Ovary (tissue), 9 donors: Measurements from ENCODE around the gene TNIK. TPM values are rescaled to one million over a fixed set of nuclear protein-coding genes. Genes with fewer than 3 reads are reported as not detected.

ENCODE experiments used
- DNase-seq, 5 donors: peaks; one replicate each; pipeline ENCODE4 v3.0.0-alpha.2; 2019 to 2020
- H3K27ac ChIP-seq, 2 donors: fragments of 200-600 bp; one replicate each; pipeline versions ENCODE4 v1.5.1 to v1.8.0; 2019 to 2022
- H3K27me3 ChIP-seq: fragments of 200-600 bp; one replicate; pipeline ENCODE4 v1.8.0; 2022
- H3K36me3 ChIP-seq: fragments of 200-600 bp; sonication (generic); one replicate; pipeline ENCODE4 v1.5.1; 2019
- H3K4me1 ChIP-seq: one replicate; pipeline ENCODE4 v1.8.1; 2013; ENCODE audit warnings: mild to moderate bottlenecking, moderate library complexity; ENCODE audit not compliant: insufficient read depth
- H3K4me3 ChIP-seq: fragments of 200-600 bp; sonication (generic); one replicate; pipeline ENCODE4 v1.5.1; 2017
- H3K9me3 ChIP-seq, 2 donors: fragments of 200-600 bp in 1 of 2; sonication (generic) in 1 of 2; one replicate each; pipeline versions ENCODE4 v1.5.1 to v1.8.1; 2013 to 2019; ENCODE audit warnings: mild to moderate bottlenecking in 1 of 2, moderate library complexity in 1 of 2
- EP300 ChIP-seq: sonication (generic); formaldehyde crosslinking; IDR thresholded peaks from one replicate; pipeline ENCODE4 v1.6.1; 2017; ENCODE audit warnings: antibody characterized with exemption
- POLR2A ChIP-seq: fragments of 450-650 bp; IDR thresholded peaks from one replicate; pipeline ENCODE4 v1.6.1; 2017; ENCODE audit warnings: antibody characterized with exemption, mild to moderate bottlenecking, moderate library complexity
- WGBS, 3 donors: extraction: QIAGEN DNeasy Blood & Tissue Kit in 1 of 3; methylation state at CpG; one replicate each; pipeline versions ENCODE4 v1.1.5 to v1.1.7; 2013 to 2017; 5-methylcytosine and 5-hydroxymethylcytosine counted together
- intact Hi-C, 4 donors: fragments of 100-400 bp; cut with DNase I; formaldehyde crosslinking; loops; one replicate each; pipeline versions ENCODE4 v1.11.0 to v1.15.1; 2022 to 2023
- polyA plus RNA-seq, 2 donors: library from polyadenylated mRNA; stranded (reverse); fragments of 200-250 nt in 1 of 2; fragments of 350-450 nt in 1 of 2; fragmentation: Illumina TruSeq in 1 of 2; extraction: RNeasy Lipid Tissue Mini Kit (QIAGEN cat#74804) in 1 of 2; gene quantifications; one replicate each; pipeline ENCODE4 v1.2.3, GENCODE V29; 2013 to 2014
- total RNA-seq, 7 donors: library from RNA; depleted of rRNA in 2 of 7; stranded (reverse); fragments of >200 nt in 2 of 7; fragmentation: NEBNext Ultra II Directional in 3 of 7; extraction: Animal tissue kit (Norgen Biotek cat#: 25700) in 3 of 7; gene quantifications; one replicate each; pipeline versions ENCODE4 v1.1.0 to v1.2.4, GENCODE V29; 2016 to 2023
- TF ChIP-seq, protein P1 (sequence below), 3 donors: fragments of 450-650 bp in 2 of 3; fragments of 200-600 bp in 1 of 3; IDR thresholded peaks; one replicate each; pipeline versions ENCODE4 v1.5.1 to v1.8.0; 2016 to 2022; ENCODE audit warnings: antibody characterized with exemption in 3 of 3, mild to moderate bottlenecking in 1 of 3
- donor health status: DM: no; HTN: no; CAD: no; lungs with moderate emphysema.
- donor health status: DM: no; HTN: no; CAD: no.
- donor health status: Bipolar disorder and iron deficiency.
- donor health status: DM: yes; HTN: yes; CAD: no.
- donor health status: DM: no; HTN: no; CAD: no.
- donor health status: DM: yes; HTN: yes; CAD: no.

The TNIK gene
- total and polyA plus RNA-seq, 9 donors: 1.1 to 9.5 (median 4.5) TPM

DNA sequence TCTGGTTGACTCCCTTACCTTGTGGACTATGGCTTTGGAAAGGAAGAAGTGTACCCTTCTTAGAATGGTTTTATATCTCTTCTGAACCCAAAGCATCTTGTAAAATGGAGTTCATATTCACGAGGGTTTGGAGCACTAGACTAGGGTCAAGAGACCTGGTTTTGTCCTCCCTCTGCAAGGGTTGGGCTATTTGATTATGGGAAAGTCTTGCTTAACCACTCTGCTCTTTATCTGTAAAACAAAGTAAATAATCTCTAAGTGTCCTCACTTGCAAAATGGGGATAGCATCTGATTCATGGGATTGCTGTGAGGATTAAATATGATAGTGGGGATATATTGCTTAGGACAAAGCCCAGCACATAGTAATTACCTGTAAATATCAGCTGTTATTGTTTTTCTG, 415.8 kb downstream of the TNIK start:
- H3K4me3 ChIP-seq: no peak overlapping the region
- H3K27ac ChIP-seq: no peak overlapping the region
- 37 to 73% (median 39%) methylated on average over 1 of the region's 1 CpG for WGBS, 3 donors
- DNase-seq: no peak
- intact Hi-C loops: no loop called here
- H3K4me1 ChIP-seq: no peaks in the 10 kb centered on the region
- TF ChIP-seq, protein P1, sequence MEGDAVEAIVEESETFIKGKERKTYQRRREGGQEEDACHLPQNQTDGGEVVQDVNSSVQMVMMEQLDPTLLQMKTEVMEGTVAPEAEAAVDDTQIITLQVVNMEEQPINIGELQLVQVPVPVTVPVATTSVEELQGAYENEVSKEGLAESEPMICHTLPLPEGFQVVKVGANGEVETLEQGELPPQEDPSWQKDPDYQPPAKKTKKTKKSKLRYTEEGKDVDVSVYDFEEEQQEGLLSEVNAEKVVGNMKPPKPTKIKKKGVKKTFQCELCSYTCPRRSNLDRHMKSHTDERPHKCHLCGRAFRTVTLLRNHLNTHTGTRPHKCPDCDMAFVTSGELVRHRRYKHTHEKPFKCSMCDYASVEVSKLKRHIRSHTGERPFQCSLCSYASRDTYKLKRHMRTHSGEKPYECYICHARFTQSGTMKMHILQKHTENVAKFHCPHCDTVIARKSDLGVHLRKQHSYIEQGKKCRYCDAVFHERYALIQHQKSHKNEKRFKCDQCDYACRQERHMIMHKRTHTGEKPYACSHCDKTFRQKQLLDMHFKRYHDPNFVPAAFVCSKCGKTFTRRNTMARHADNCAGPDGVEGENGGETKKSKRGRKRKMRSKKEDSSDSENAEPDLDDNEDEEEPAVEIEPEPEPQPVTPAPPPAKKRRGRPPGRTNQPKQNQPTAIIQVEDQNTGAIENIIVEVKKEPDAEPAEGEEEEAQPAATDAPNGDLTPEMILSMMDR (IDR thresholded peaks at IDR 0.05): no peak
- no peak for TF ChIP-seq EP300
- TF ChIP-seq POLR2A: no peak
- no peaks in the 10 kb centered on the region for H3K36me3 ChIP-seq
- H3K9me3 ChIP-seq: no peaks in the 10 kb centered on the region
- no peaks in the 10 kb centered on the region for H3K27me3 ChIP-seq

DNA sequence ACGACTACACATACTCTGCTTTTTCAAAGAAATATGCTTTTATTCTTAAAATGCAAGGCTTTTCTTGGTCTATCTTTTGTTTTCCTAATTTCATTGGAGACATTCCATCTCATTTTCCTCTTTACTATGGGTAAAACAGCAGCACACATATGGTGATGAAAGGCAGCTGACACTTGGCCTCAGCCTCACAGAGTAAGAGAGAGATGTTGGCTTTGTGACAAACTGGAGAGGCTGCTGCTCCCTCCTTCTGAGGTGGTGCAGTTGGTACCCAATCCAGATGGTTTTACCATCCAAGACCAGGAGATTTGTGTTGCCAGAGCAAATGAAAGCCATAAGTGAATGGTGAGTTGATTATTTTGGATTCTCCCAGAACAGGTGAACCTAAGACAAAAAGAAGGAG, 420.5 kb downstream of the TNIK start:
- no peak for DNase-seq
- no peak overlapping the region for H3K4me3 ChIP-seq
- H3K27ac ChIP-seq: no peak overlapping the region
- intact Hi-C loops: no loop called here
- WGBS, 3 donors: 15 to 40% (median 30%) methylated on average over 1 of the region's 1 CpG
- H3K36me3 ChIP-seq: no peaks in the 10 kb centered on the region
- H3K27me3 ChIP-seq: no peaks in the 10 kb centered on the region
- TF ChIP-seq POLR2A: no peak
- TF ChIP-seq EP300: no peak
- TF ChIP-seq, protein P1 (IDR thresholded peaks at IDR 0.05): no peak
- H3K9me3 ChIP-seq: no peaks in the 10 kb centered on the region
- H3K4me1 ChIP-seq: no peaks in the 10 kb centered on the region

DNA sequence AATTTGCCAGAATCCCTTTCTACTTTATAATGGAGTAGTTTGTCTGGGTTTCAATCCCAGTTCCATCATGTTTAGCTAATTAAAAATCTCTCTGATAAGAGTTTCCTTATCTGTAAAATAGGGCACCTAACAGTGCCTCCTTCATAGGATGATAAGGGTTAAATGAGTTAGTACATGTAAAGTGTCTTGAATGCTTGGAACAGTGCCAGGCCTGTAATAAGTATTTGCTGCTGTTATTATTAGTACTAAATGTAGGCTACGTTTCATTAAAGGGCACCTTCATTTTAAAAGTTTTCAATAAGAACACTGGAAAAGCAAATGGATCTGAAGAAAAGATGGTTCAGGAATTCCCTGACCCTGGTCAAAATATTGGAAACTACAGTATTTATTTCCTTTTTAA, 421.9 kb downstream of the TNIK start:
- Histone ChIP-seq H3K4me1 (no peaks in the 10 kb centered on the region), H3K27me3 (no peaks in the 10 kb centered on the region), H3K4me3 (no peak overlapping the region), H3K9me3 (no peaks in the 10 kb centered on the region), H3K27ac (no peak overlapping the region), H3K36me3 (no peaks in the 10 kb centered on the region)
- TF ChIP-seq POLR2A: no peak
- TF ChIP-seq EP300: no peak
- TF ChIP-seq, protein P1 (IDR thresholded peaks at IDR 0.05): no peak
- DNase-seq: no peak
- intact Hi-C loops: no loop called here
- 16 to 32% (median 19%) methylated on average over 1 of the region's 1 CpG for WGBS, 3 donors

DNA sequence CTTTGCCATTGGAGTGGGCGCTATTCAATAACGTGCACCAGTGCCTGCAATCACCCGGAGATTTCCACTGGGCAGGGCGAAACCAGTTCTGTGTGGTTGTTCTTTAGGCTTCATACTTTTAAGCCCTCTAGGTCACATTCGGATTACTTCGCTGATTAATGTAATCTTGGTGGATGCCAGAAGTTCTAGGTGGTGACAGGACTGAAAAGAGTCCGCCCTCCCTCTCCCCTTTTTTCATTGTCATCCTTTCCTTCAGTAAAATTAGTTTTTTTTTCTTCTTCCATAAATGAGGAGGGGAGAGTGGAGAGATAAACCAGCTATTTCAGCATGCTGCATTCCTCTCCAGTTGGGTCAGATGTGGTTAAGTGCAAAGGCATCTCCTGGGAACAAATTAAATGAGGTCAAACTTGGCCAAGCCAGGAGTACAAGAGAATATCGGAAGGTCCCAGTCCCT, 431.4 kb downstream of the TNIK start:
- Histone ChIP-seq H3K4me3 (no peak overlapping the region), H3K27me3 (no peaks in the 10 kb centered on the region), H3K4me1 (peaks cover 7% of the 10 kb centered on the region), H3K9me3 (no peaks in the 10 kb centered on the region), H3K36me3 (no peaks in the 10 kb centered on the region), H3K27ac (no peak overlapping the region)
- no peak for DNase-seq
- 34 to 46% (median 37%) methylated on average over 8 of the region's 8 CpGs for WGBS, 3 donors
- intact Hi-C loops: no loop called here
- TF ChIP-seq, protein P1 (IDR thresholded peaks at IDR 0.05): no peak
- TF ChIP-seq POLR2A: no peak
- no peak for TF ChIP-seq EP300
